Coronary artery (tissue), 2 donors: Measurements from ENCODE around the gene RAB40B.

Experiments used
- DNase-seq: peaks from one replicate; pipeline ENCODE4 v3.0.0-alpha.2; 2017; ENCODE audit warnings: low spot score
- H3K27ac ChIP-seq, 2 donors: fragments of 200-600 bp; sonication (generic); one replicate each; pipeline ENCODE4 v1.5.1; 2016 to 2019
- H3K4me3 ChIP-seq: fragments of 200-600 bp; sonication (generic); 2 replicates; pipeline ENCODE4 v1.5.1; 2016; ENCODE audit warnings: mild to moderate bottlenecking, moderate library complexity
- TF ChIP-seq, protein P1 (sequence below): fragments of 200-600 bp; sonication (generic); IDR thresholded peaks from one replicate; pipeline ENCODE4 v1.5.1; 2019; ENCODE audit warnings: antibody characterized with exemption

RAB40B gene

GRCh38 chr17:82693168-82693867, 5.2 kb downstream of the RAB40B start:
- no peak for DNase-seq
- no peak overlapping the region for H3K4me3 ChIP-seq
- TF ChIP-seq, protein P1, sequence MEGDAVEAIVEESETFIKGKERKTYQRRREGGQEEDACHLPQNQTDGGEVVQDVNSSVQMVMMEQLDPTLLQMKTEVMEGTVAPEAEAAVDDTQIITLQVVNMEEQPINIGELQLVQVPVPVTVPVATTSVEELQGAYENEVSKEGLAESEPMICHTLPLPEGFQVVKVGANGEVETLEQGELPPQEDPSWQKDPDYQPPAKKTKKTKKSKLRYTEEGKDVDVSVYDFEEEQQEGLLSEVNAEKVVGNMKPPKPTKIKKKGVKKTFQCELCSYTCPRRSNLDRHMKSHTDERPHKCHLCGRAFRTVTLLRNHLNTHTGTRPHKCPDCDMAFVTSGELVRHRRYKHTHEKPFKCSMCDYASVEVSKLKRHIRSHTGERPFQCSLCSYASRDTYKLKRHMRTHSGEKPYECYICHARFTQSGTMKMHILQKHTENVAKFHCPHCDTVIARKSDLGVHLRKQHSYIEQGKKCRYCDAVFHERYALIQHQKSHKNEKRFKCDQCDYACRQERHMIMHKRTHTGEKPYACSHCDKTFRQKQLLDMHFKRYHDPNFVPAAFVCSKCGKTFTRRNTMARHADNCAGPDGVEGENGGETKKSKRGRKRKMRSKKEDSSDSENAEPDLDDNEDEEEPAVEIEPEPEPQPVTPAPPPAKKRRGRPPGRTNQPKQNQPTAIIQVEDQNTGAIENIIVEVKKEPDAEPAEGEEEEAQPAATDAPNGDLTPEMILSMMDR = no peak
- H3K27ac ChIP-seq = no peak overlapping the region

- H3K27ac ChIP-seq = no peak overlapping the region
- TF ChIP-seq, protein P1 = no peak
- no peak overlapping the region for H3K4me3 ChIP-seq
- no peak for DNase-seq
Observed at GRCh38 chr17:82692268-82692667, 6.2 kb downstream of the RAB40B start.

- no peak for DNase-seq
- Histone ChIP-seq H3K4me3 (no peak overlapping the region), H3K27ac (no peak overlapping the region)
- TF ChIP-seq, protein P1 = no peak
Observed at GRCh38 chr17:82691714-82692113, 6.8 kb downstream of the RAB40B start.

DNA sequence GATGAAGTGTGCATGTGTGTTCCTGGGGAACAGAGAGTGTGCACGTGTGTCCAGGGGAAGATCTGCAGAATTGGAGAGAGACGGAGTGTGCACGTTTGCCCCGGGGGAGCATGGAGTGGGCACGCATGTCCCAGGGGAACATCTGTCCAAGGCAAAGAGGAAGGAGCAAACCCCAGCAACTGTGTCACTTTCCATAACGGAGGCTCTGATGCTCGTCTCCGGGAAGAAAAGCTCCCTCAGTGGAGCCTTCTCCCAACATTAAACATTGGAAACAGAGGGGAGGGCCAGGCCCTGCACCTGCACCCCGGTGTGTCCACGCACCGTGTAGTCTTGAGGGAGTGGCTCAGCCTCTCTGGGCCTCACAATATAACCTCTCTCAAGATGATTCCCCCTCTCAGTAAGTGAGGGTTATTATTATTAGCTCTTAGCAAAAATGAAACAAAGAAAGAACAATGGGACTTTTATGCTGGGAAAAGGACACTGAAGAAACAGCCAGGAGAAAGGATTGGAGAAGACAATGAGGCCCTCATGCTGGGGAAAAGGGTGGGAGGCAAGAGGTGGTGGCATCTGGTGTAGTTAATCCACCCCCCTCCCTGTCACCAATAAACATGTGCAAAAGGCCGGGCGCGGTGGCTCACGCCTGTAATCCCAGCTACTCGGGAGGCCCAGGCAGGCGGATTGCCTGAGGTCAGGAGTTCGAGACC, 7.6 kb downstream of the RAB40B start:
- no peak for DNase-seq
- Histone ChIP-seq H3K27ac (no peak overlapping the region), H3K4me3 (no peak overlapping the region)
- TF ChIP-seq, protein P1 = no peak

DNA sequence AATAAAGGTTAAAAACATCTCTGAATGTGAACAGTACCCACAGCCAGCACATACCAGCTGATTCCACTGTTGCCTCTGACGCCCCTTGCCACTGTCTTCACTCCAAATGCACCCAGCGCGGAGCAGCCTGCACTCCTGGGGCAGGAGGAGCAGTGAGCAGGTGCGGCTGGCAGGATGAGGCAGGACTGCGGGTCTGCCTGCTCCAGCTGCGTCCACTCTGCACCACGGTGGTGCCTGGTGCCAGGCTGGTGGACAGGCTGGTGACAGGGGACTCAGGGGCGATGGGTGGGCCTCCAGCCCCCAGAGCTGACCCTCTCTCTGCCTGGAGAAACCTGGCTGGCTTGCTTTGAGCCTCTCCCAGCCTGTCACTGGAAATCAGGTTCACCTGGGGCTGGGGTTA, 9.4 kb downstream of the RAB40B start:
- TF ChIP-seq, protein P1 = no peak
- no peak for DNase-seq
- H3K4me3 ChIP-seq = no peak overlapping the region
- no peak overlapping the region for H3K27ac ChIP-seq

DNA sequence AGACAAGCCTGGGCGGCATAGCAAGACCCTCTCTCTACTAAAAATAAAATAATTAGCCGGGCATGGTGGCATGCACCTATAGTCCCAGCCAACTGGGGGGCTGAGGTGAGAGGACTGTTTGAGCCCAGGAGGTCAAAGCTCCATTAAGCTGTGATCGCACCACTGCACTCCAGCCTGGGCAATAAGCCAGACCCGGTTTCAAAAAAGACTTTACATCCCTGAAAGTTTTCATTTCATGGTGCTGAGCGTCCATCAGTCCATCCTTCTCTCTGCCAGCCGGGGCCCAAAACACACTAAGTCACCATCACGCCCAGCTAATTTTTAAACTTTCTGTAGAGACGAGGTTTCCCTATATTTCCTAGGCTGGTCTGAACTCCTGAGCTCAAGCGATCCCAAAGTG, 10.6 kb downstream of the RAB40B start:
- Histone ChIP-seq H3K4me3 (no peak overlapping the region), H3K27ac (no peak overlapping the region)
- TF ChIP-seq, protein P1 = no peak
- no peak for DNase-seq

- TF ChIP-seq, protein P1 = no peak
- H3K27ac ChIP-seq = no peak overlapping the region
- no peak for DNase-seq
- H3K4me3 ChIP-seq = no peak overlapping the region
Observed at GRCh38 chr17:82687375-82687861, 11.1 kb downstream of the RAB40B start.
